ENCODE data around the gene IFT43. TPM values are rescaled to one million over a fixed set of nuclear protein-coding genes. Genes with fewer than 3 reads are reported as not detected.

Gene IFT43
- polyA plus RNA-seq, 1 of the 3 experiments (the other 2 are of a cell fraction) = 78.8 TPM

GRCh38 chr14:76112889-76113624, 127.5 kb downstream of the IFT43 start (continued):
- TF ChIP-seq NFIC (IDR thresholded peaks at IDR 0.05; ENCODE audit: borderline replicate concordance) (no peak), SIN3A (IDR thresholded peaks at IDR 0.05; ENCODE audit: borderline replicate concordance, low read depth, low read length) (no peak), TEAD4 (IDR thresholded peaks at IDR 0.05; ENCODE audit: borderline replicate concordance, insufficient read depth) (no peak), GATA2 (CRISPR knock-in tag; IDR thresholded peaks at IDR 0.05) (no peak), FOXJ3 (CRISPR knock-in tag; IDR thresholded peaks at IDR 0.05) (no peak), RXRA (IDR thresholded peaks at IDR 0.05; ENCODE audit: borderline replicate concordance, low read depth) (no peak), REST (IDR thresholded peaks at IDR 0.05; ENCODE audit: low read depth, low read length) (no peak)

GRCh38 chr14:76113691-76114090, 128.1 kb downstream of the IFT43 start:
- Histone ChIP-seq H3K4me1 (ENCODE audit: control insufficient read depth in 1 of 2, insufficient read depth in 2 of 2, low read depth in 1 of 2, low read length in 1 of 2) (peaks cover 0 to 13% of the 10 kb centered on the region in 2 experiments; a peak in 2 of 4 replicates), H3K4me3 (ENCODE audit: low read depth in 2 of 2, low read length in 1 of 2) (no peak overlapping the region), H3K27ac (ENCODE audit: low read depth in 2 of 2, low read length in 1 of 2) (no peak overlapping the region), H3K36me3 (replicated peaks in 1 of 2; ENCODE audit: control insufficient read depth in 1 of 2, insufficient read depth in 2 of 2, low read length in 1 of 2) (no peaks in the 10 kb centered on the region), H3K27me3 (ENCODE audit: insufficient read depth) (peaks cover 8% of the 10 kb centered on the region; the same call in 1 of the 2 replicates), H3K9ac (no peak overlapping the region), H3F3A (replicated peaks; ENCODE audit: insufficient read depth) (no peaks in the 10 kb centered on the region), H3K9me2 (no peaks in the 10 kb centered on the region), H3K9me3 (no peaks in the 10 kb centered on the region), H2AFZ (ENCODE audit: low read depth) (no peak overlapping the region), H3K79me2 (ENCODE audit: insufficient read depth) (no peaks in the 10 kb centered on the region), H3K4me2 (no peak overlapping the region), H4K20me1 (ENCODE audit: insufficient read depth) (no peaks in the 10 kb centered on the region)
- ChIA-PET POLR2A (interaction anchor here (1.2 kb wide), 1 partner anchor 17 kb away, joined by 3 read pairs; no protein-coding TSS in a partner anchor), CTCF (interaction anchor here (2.1 to 2.8 kb wide), 2 partner anchors 63 to 240 kb away, joined by 5 to 9 read pairs; no protein-coding TSS in a partner anchor)
- TF ChIP-seq RXRA (IDR thresholded peaks at IDR 0.05; ENCODE audit: borderline replicate concordance, low read depth) = no peak
- no peak for TF ChIP-seq GATA2 (CRISPR knock-in tag; IDR thresholded peaks at IDR 0.05)
- no peak for TF ChIP-seq PBX3 (IDR thresholded peaks at IDR 0.05)
- TF ChIP-seq CTCF (IDR thresholded peaks at IDR 0.05) = no peak
- no peak for TF ChIP-seq NFIC (IDR thresholded peaks at IDR 0.05; ENCODE audit: borderline replicate concordance)
- no peak for TF ChIP-seq ELF1 (IDR thresholded peaks at IDR 0.05)
- no peak for TF ChIP-seq NRF1 (IDR thresholded peaks at IDR 0.05; ENCODE audit: low read depth, low read length)
- no peak for DNase-seq
- WGBS (ENCODE audit: low lambda C conversion rate) = 66% methylated on average over 8 of the region's 8 CpGs

Data from SK-N-SH (cell line).